CD4-positive, alpha-beta memory T cell (primary cell): Measurements from ENCODE around the gene RAPGEF2. TPM values are rescaled to one million over a fixed set of nuclear protein-coding genes. Genes with fewer than 3 reads are reported as not detected.

ENCODE experiments used
- CTCF ChIA-PET: fragments of 350-600 bp; sonication (Branson Sonifier 250); formaldehyde crosslinking; loops from one replicate; lab custom pipeline; 2021; ENCODE audit warnings: inconsistent platforms; ENCODE audit not compliant: partially characterized antibody; lab: Charles Lee
- POLR2A ChIA-PET: fragments of 350-600 bp; sonication (Branson Sonifier 250); formaldehyde crosslinking; loops from one replicate; lab custom pipeline; 2021; ENCODE audit not compliant: partially characterized antibody; lab: Charles Lee
- DNase-seq, 5 donors: peaks; one replicate each; pipeline versions ENCODE4 v3.0.0 to v3.0.0-alpha.2; 2020 to 2022; ENCODE audit warnings: mixed read lengths in 1 of 5
- H3K27ac ChIP-seq: one replicate; pipeline ENCODE4 v1.7.0; 2013; ENCODE audit warnings: low read depth, low read length
- H3K27me3 ChIP-seq: 2 replicates; pipeline ENCODE4 v1.7.0; 2013; ENCODE audit warnings: mild to moderate bottlenecking, low read length, moderate library complexity; ENCODE audit not compliant: insufficient read depth
- H3K36me3 ChIP-seq: 2 replicates; pipeline ENCODE4 v1.7.0; 2013; ENCODE audit warnings: mild to moderate bottlenecking, low read length, moderate library complexity; ENCODE audit not compliant: insufficient read depth
- H3K4me1 ChIP-seq: 2 replicates; pipeline ENCODE4 v1.7.0; 2013; ENCODE audit warnings: mild to moderate bottlenecking, low read length, moderate library complexity; ENCODE audit not compliant: insufficient read depth
- H3K4me3 ChIP-seq, 2 donors: one replicate each; pipeline ENCODE4 v1.7.0; 2013; ENCODE audit warnings: low read length in 2 of 2, mild to moderate bottlenecking in 1 of 2
- H3K9me3 ChIP-seq, 2 donors: one replicate each; pipeline ENCODE4 v1.7.0; 2013; ENCODE audit warnings: low read length in 2 of 2, control low read depth in 1 of 2; ENCODE audit not compliant: control insufficient read depth in 1 of 2
- H3K27ac Mint-ChIP-seq, 7 donors: one replicate each; pipeline ENCODE4 v1.8.0; 2020 to 2021; ENCODE audit warnings: mixed read lengths in 7 of 7, mild to moderate bottlenecking in 6 of 7, inconsistent platforms in 3 of 7, moderate library complexity in 3 of 7
- H3K27me3 Mint-ChIP-seq, 2 donors: one replicate each; pipeline ENCODE4 v1.8.0; 2020 to 2021; ENCODE audit warnings: mixed read lengths in 2 of 2
- H3K36me3 Mint-ChIP-seq, 2 donors: one replicate each; pipeline ENCODE4 v1.8.0; 2020 to 2021; ENCODE audit warnings: mixed read lengths in 2 of 2, inconsistent platforms in 1 of 2, mild to moderate bottlenecking in 1 of 2
- H3K4me1 Mint-ChIP-seq, 4 donors: one replicate each; pipeline ENCODE4 v1.8.0; 2020 to 2021; ENCODE audit warnings: mixed read lengths in 4 of 4, mild to moderate bottlenecking in 1 of 4
- H3K4me3 Mint-ChIP-seq, 8 donors: one replicate each; pipeline ENCODE4 v1.8.0; 2020 to 2021; ENCODE audit warnings: mixed read lengths in 8 of 8, mild to moderate bottlenecking in 7 of 8, moderate library complexity in 6 of 8, inconsistent platforms in 3 of 8
- H3K9me3 Mint-ChIP-seq, 8 donors: one replicate each; pipeline ENCODE4 v1.8.0; 2020 to 2021; ENCODE audit warnings: mixed read lengths in 8 of 8, mild to moderate bottlenecking in 5 of 8, inconsistent platforms in 3 of 8, moderate library complexity in 1 of 8
- intact Hi-C: fragments of 100-400 bp; cut with micrococcal nuclease; formaldehyde crosslinking; loops from one replicate; pipeline ENCODE4 v1.15.1; 2023
- polyA plus RNA-seq, 2 donors: library from polyadenylated mRNA; unstranded; fragments of 300-500 nt; fragmentation: Illumina TruSeq; gene quantifications; one replicate each; pipeline ENCODE4 v1.2.3, GENCODE V29; 2021
- total RNA-seq, 2 experiments: library from RNA; stranded (reverse); gene quantifications; one replicate each; pipeline ENCODE4 v1.2.3, GENCODE V29; 2021

RAPGEF2 gene
- total and polyA plus RNA-seq, 4 experiments from 2014 or later = 0.69 to 27.9 (median 12.1) TPM

- H3K4me3 ChIP-seq = no peak overlapping the region
- H3K9me3 ChIP-seq = no peaks in the 10 kb centered on the region
- Mint-ChIP-seq H3K27me3 (no peaks in the 10 kb centered on the region), H3K4me1 (peaks cover 9 to 15% (median 13%) of the 10 kb centered on the region in 4 donors), H3K4me3 (no peak overlapping the region), H3K9me3 (no peaks in the 10 kb centered on the region), H3K36me3 (no peaks in the 10 kb centered on the region), H3K27ac (no peak overlapping the region)
- no peaks in the 10 kb centered on the region for H3K4me1 ChIP-seq
- intact Hi-C loops = no loop called here
- H3K27ac ChIP-seq = no peak overlapping the region
- no peaks in the 10 kb centered on the region for H3K27me3 ChIP-seq
- no peak for DNase-seq
- ChIA-PET POLR2A (no interaction called here), CTCF (no interaction called here)
- H3K36me3 ChIP-seq = no peaks in the 10 kb centered on the region
Measured at GRCh38 chr4:159220353-159220752, 117.5 kb downstream of the RAPGEF2 start.

- intact Hi-C loops = no loop called here
- ChIA-PET CTCF (no interaction called here), POLR2A (no interaction called here)
- H3K27ac Mint-ChIP-seq = no peak overlapping the region
- no peaks in the 10 kb centered on the region for H3K36me3 Mint-ChIP-seq
- Histone ChIP-seq H3K27me3 (no peaks in the 10 kb centered on the region), H3K4me1 (no peaks in the 10 kb centered on the region), H3K36me3 (no peaks in the 10 kb centered on the region), H3K4me3 (no peak overlapping the region), H3K9me3 (no peaks in the 10 kb centered on the region), H3K27ac (no peak overlapping the region)
- H3K9me3 Mint-ChIP-seq = no peaks in the 10 kb centered on the region
- peaks cover 17 to 19% (median 18%) of the 10 kb centered on the region in 4 donors for H3K4me1 Mint-ChIP-seq
- DNase-seq = no peak
- H3K4me3 Mint-ChIP-seq = no peak overlapping the region
- H3K27me3 Mint-ChIP-seq = no peaks in the 10 kb centered on the region
Measured at GRCh38 chr4:159221280-159221679, 118.4 kb downstream of the RAPGEF2 start.

GRCh38 chr4:159222043-159222552 lies 119.2 kb downstream of the RAPGEF2 start:
- Mint-ChIP-seq H3K4me1 (peaks cover 17 to 21% (median 21%) of the 10 kb centered on the region in 4 donors), H3K4me3 (no peak overlapping the region), H3K9me3 (no peaks in the 10 kb centered on the region), H3K36me3 (no peaks in the 10 kb centered on the region), H3K27me3 (no peaks in the 10 kb centered on the region), H3K27ac (no peak overlapping the region)
- no peak for DNase-seq
- CTCF ChIA-PET = no interaction called here
- H3K27me3 ChIP-seq = no peaks in the 10 kb centered on the region
- POLR2A ChIA-PET = no interaction called here
- no peak overlapping the region for H3K4me3 ChIP-seq
- intact Hi-C loops = no loop called here
- no peak overlapping the region for H3K27ac ChIP-seq
- H3K36me3 ChIP-seq = no peaks in the 10 kb centered on the region
- no peaks in the 10 kb centered on the region for H3K9me3 ChIP-seq
- no peaks in the 10 kb centered on the region for H3K4me1 ChIP-seq

GRCh38 chr4:159224408-159224807 lies 121.5 kb downstream of the RAPGEF2 start:
- H3K9me3 ChIP-seq = no peaks in the 10 kb centered on the region
- Mint-ChIP-seq H3K4me3 (no peak overlapping the region), H3K27ac (no peak overlapping the region), H3K36me3 (no peaks in the 10 kb centered on the region), H3K4me1 (peaks cover 13 to 23% (median 20%) of the 10 kb centered on the region in 4 donors), H3K9me3 (no peaks in the 10 kb centered on the region), H3K27me3 (no peaks in the 10 kb centered on the region)
- H3K4me1 ChIP-seq = no peaks in the 10 kb centered on the region
- H3K36me3 ChIP-seq = no peaks in the 10 kb centered on the region
- POLR2A ChIA-PET = no interaction called here
- no peaks in the 10 kb centered on the region for H3K27me3 ChIP-seq
- no peak for DNase-seq
- intact Hi-C loops = no loop called here
- H3K4me3 ChIP-seq = no peak overlapping the region
- H3K27ac ChIP-seq = no peak overlapping the region
- CTCF ChIA-PET = no interaction called here

GRCh38 chr4:159227378-159227777 lies 124.5 kb downstream of the RAPGEF2 start:
- Histone ChIP-seq H3K4me1 (peaks cover 2% of the 10 kb centered on the region), H3K9me3 (no peaks in the 10 kb centered on the region), H3K27me3 (no peaks in the 10 kb centered on the region), H3K4me3 (no peak overlapping the region), H3K36me3 (no peaks in the 10 kb centered on the region), H3K27ac (no peak overlapping the region)
- ChIA-PET CTCF (interaction anchor here (1.1 to 1.9 kb wide), 2 partner anchors 21 to 24 kb away, joined by 3 to 9 read pairs; no protein-coding TSS in a partner anchor), POLR2A (no interaction called here)
- DNase-seq = no peak
- peaks cover 0 to 2% (median 0%) of the 10 kb centered on the region in 8 donors for H3K9me3 Mint-ChIP-seq
- H3K36me3 Mint-ChIP-seq = no peaks in the 10 kb centered on the region
- no peaks in the 10 kb centered on the region for H3K27me3 Mint-ChIP-seq
- H3K4me3 Mint-ChIP-seq = no peak overlapping the region
- no peak overlapping the region for H3K27ac Mint-ChIP-seq
- intact Hi-C loops = no loop called here
- H3K4me1 Mint-ChIP-seq = peaks cover 16 to 24% (median 18%) of the 10 kb centered on the region in 4 donors

- Histone ChIP-seq H3K36me3 (no peaks in the 10 kb centered on the region), H3K4me3 (no peak overlapping the region), H3K27me3 (no peaks in the 10 kb centered on the region), H3K27ac (no peak overlapping the region), H3K9me3 (no peaks in the 10 kb centered on the region), H3K4me1 (peaks cover 8% of the 10 kb centered on the region)
- Mint-ChIP-seq H3K27me3 (no peaks in the 10 kb centered on the region), H3K4me3 (no peak overlapping the region), H3K27ac (no peak overlapping the region), H3K36me3 (no peaks in the 10 kb centered on the region), H3K9me3 (peaks cover 0 to 2% (median 0%) of the 10 kb centered on the region in 8 donors), H3K4me1 (peaks cover 20 to 30% (median 23%) of the 10 kb centered on the region in 4 donors)
- DNase-seq = no peak
- intact Hi-C loops = no loop called here
- ChIA-PET CTCF (interaction anchor here (1.1 to 1.9 kb wide), 2 partner anchors 21 to 25 kb away, joined by 3 to 9 read pairs; no protein-coding TSS in a partner anchor), POLR2A (no interaction called here)
Measured at GRCh38 chr4:159227984-159228383, 125.1 kb downstream of the RAPGEF2 start.

GRCh38 chr4:159229164-159229563 lies 126.3 kb downstream of the RAPGEF2 start:
- H3K4me1 ChIP-seq = peaks cover 13% of the 10 kb centered on the region
- CTCF ChIA-PET = interaction anchor here (1.9 kb wide), 1 partner anchor 26 kb away, joined by 9 read pairs; no protein-coding TSS in a partner anchor
- no peak overlapping the region for H3K27ac ChIP-seq
- H3K27me3 ChIP-seq = no peaks in the 10 kb centered on the region
- intact Hi-C loops = no loop called here
- H3K9me3 Mint-ChIP-seq = peaks cover 0 to 2% (median 0%) of the 10 kb centered on the region in 8 donors
- no peaks in the 10 kb centered on the region for H3K36me3 Mint-ChIP-seq
- no peaks in the 10 kb centered on the region for H3K36me3 ChIP-seq
- no peak overlapping the region for H3K27ac Mint-ChIP-seq
- H3K4me3 ChIP-seq = no peak overlapping the region
- H3K4me1 Mint-ChIP-seq = peaks cover 24 to 35% (median 27%) of the 10 kb centered on the region in 4 donors
- H3K9me3 ChIP-seq = no peaks in the 10 kb centered on the region
- H3K27me3 Mint-ChIP-seq = no peaks in the 10 kb centered on the region
- no peak overlapping the region for H3K4me3 Mint-ChIP-seq
- DNase-seq = no peak
- POLR2A ChIA-PET = no interaction called here
